Gastroesophageal sphincter (tissue), 4 donors: Measurements from ENCODE around the gene PARD3. TPM values are rescaled to one million over a fixed set of nuclear protein-coding genes. Genes with fewer than 3 reads are reported as not detected.

Experiments used
- ATAC-seq: fragments of 150-250 bp; one replicate; pipeline ENCODE4 v1.9.1; 2016; ENCODE audit warnings: mild to moderate bottlenecking, moderate library complexity
- H3K27ac ChIP-seq, 4 donors: fragments of 200-600 bp; sonication (generic) in 3 of 4; 1 replicate in 3 of 4; 2 replicates in 1 of 4; pipeline ENCODE4 v1.5.1; 2016 to 2019
- H3K27me3 ChIP-seq: fragments of 200-600 bp; sonication (generic); one replicate; pipeline ENCODE4 v1.5.1; 2019
- H3K36me3 ChIP-seq, 2 donors: fragments of 200-600 bp; sonication (generic); one replicate each; pipeline ENCODE4 v1.5.1; 2019; ENCODE audit warnings: control low read depth in 1 of 2
- H3K4me1 ChIP-seq, 3 donors: fragments of 200-600 bp; sonication (generic); 1 replicate in 2 of 3; 2 replicates in 1 of 3; pipeline ENCODE4 v1.5.1; 2016 to 2019; ENCODE audit warnings: control low read depth in 2 of 3
- H3K4me3 ChIP-seq, 2 donors: fragments of 200-600 bp; sonication (generic); one replicate each; pipeline ENCODE4 v1.5.1; 2019; ENCODE audit warnings: mild to moderate bottlenecking in 1 of 2, moderate library complexity in 1 of 2
- H3K9me3 ChIP-seq, 3 donors: fragments of 200-600 bp; sonication (generic); one replicate each; pipeline ENCODE4 v1.5.1; 2017 to 2019; ENCODE audit warnings: control low read depth in 2 of 3
- CTCF ChIP-seq, 4 experiments: fragments of 200-600 bp in 2 of 4; fragments of 450-650 bp in 2 of 4; sonication (generic) in 1 of 4; IDR thresholded peaks; one replicate each; pipeline ENCODE4 v1.5.1; 2017 to 2019; ENCODE audit warnings: antibody characterized with exemption in 4 of 4, mild to moderate bottlenecking in 2 of 4, moderate library complexity in 2 of 4
- EP300 ChIP-seq: sonication (generic); formaldehyde crosslinking; IDR thresholded peaks from one replicate; pipeline ENCODE4 v1.6.1; 2017; ENCODE audit warnings: antibody characterized with exemption, mild to moderate bottlenecking
- POLR2A ChIP-seq, 2 donors: fragments of 450-650 bp; IDR thresholded peaks; one replicate each; pipeline ENCODE4 v1.6.1; 2017; ENCODE audit warnings: antibody characterized with exemption in 2 of 2, mild to moderate bottlenecking in 2 of 2, moderate library complexity in 1 of 2
- POLR2AphosphoS5 ChIP-seq: sonication (generic); formaldehyde crosslinking; IDR thresholded peaks from one replicate; pipeline ENCODE4 v1.6.1; 2017; ENCODE audit warnings: antibody characterized with exemption
- WGBS, 2 donors: methylation state at CpG; one replicate each; pipeline ENCODE4 v1.1.5; 2018; ENCODE audit warnings: low coverage in 1 of 2; 5-methylcytosine and 5-hydroxymethylcytosine counted together
- total RNA-seq, 4 donors: library from RNA; depleted of rRNA; stranded (reverse); fragments of >200 nt; gene quantifications; one replicate each; pipeline ENCODE4 v1.1.0, GENCODE V29; 2016

The PARD3 gene
- total RNA-seq, 4 donors from 2014 or later, result 101 to 127 (median 115) TPM

- H3K36me3 ChIP-seq, result peaks cover 0 to 22% of the 10 kb centered on the region in 2 donors
Observed at GRCh38 chr10:34107626-34108516, 707.2 kb downstream of the PARD3 start.

GRCh38 chr10:34106356-34106885 is 708.7 kb downstream of the PARD3 start:
- no peak for ATAC-seq
- WGBS, 2 donors, result 81 to 95% methylated on average over 5 to 6 of the region's 7 CpGs
- Histone ChIP-seq H3K4me3 (no peak overlapping the region), H3K27ac (no peak overlapping the region), H3K4me1 (peaks cover 0 to 26% (median 0%) of the 10 kb centered on the region in 3 donors), H3K36me3 (peaks cover 0 to 18% of the 10 kb centered on the region in 2 donors), H3K27me3 (no peaks in the 10 kb centered on the region), H3K9me3 (no peaks in the 10 kb centered on the region)
- TF ChIP-seq POLR2A (IDR thresholded peaks at IDR 0.05), result no peak
- TF ChIP-seq POLR2AphosphoS5, result no peak
- TF ChIP-seq CTCF (IDR thresholded peaks at IDR 0.05), result no peak
- no peak for TF ChIP-seq EP300

More at GRCh38 chr10:34107626-34108516, 707.2 kb downstream of the PARD3 start:
- WGBS, 2 donors, result 91 to 98% methylated on average over 6 to 14 of the region's 17 CpGs
- H3K27ac ChIP-seq, result no peak overlapping the region
- ATAC-seq, result no peak
- no peak overlapping the region for H3K4me3 ChIP-seq
- H3K4me1 ChIP-seq, result peaks cover 0 to 11% (median 0%) of the 10 kb centered on the region in 3 donors
- TF ChIP-seq CTCF (IDR thresholded peaks at IDR 0.05) (no peak), POLR2A (IDR thresholded peaks at IDR 0.05) (no peak), EP300 (no peak), POLR2AphosphoS5 (no peak)
- no peaks in the 10 kb centered on the region for H3K9me3 ChIP-seq
- no peaks in the 10 kb centered on the region for H3K27me3 ChIP-seq

GRCh38 chr10:34104829-34105572 is 710.1 kb downstream of the PARD3 start:
- no peak for ATAC-seq
- TF ChIP-seq EP300, result no peak
- WGBS, 2 donors, result 58 to 68% methylated on average over 6 to 12 of the region's 16 CpGs
- H3K4me3 ChIP-seq, result no peak overlapping the region
- no peaks in the 10 kb centered on the region for H3K27me3 ChIP-seq
- H3K4me1 ChIP-seq, result peaks cover 0 to 35% (median 0%) of the 10 kb centered on the region in 3 donors
- no peak overlapping the region for H3K27ac ChIP-seq
- H3K36me3 ChIP-seq, result peaks cover 0 to 4% of the 10 kb centered on the region in 2 donors
- no peaks in the 10 kb centered on the region for H3K9me3 ChIP-seq

GRCh38 chr10:34102893-34103506 is 712.1 kb downstream of the PARD3 start:
- ATAC-seq, result peak; percentile 56
- Histone ChIP-seq H3K27ac (peak overlapping the region in 2 of 4 donors; percentile 55 to 76), H3K27me3 (no peaks in the 10 kb centered on the region), H3K36me3 (no peaks in the 10 kb centered on the region), H3K4me1 (peaks cover 0 to 44% (median 0%) of the 10 kb centered on the region in 3 donors), H3K4me3 (no peak overlapping the region), H3K9me3 (peaks cover 0 to 5% (median 0%) of the 10 kb centered on the region in 3 donors)
- WGBS, 2 donors, result 17 to 37% methylated on average over 9 of the region's 9 CpGs
- TF ChIP-seq EP300 (no peak), POLR2AphosphoS5 (peak; percentile 94), CTCF (IDR thresholded peaks at IDR 0.05) (no peak), POLR2A (IDR thresholded peaks at IDR 0.05) (no peak)

GRCh38 chr10:34102237-34102673 is 712.8 kb downstream of the PARD3 start:
- H3K4me1 ChIP-seq, result peaks cover 0 to 44% (median 0%) of the 10 kb centered on the region in 3 donors
- no peak overlapping the region for H3K4me3 ChIP-seq
- no peaks in the 10 kb centered on the region for H3K36me3 ChIP-seq
- H3K27ac ChIP-seq, result peak overlapping the region; percentile 3 to 76 (median 60)
- peak; percentile 92 for TF ChIP-seq POLR2AphosphoS5
- no peak for TF ChIP-seq EP300
- ATAC-seq, result peak; percentile 84
- 21% methylated on average over 3 to 13 of the region's 15 CpGs for WGBS, 2 donors
- H3K27me3 ChIP-seq, result no peaks in the 10 kb centered on the region
- H3K9me3 ChIP-seq, result peaks cover 0 to 5% (median 0%) of the 10 kb centered on the region in 3 donors
